Measurements from ENCODE around the gene CDH10.

- TF ChIP-seq, protein P1, sequence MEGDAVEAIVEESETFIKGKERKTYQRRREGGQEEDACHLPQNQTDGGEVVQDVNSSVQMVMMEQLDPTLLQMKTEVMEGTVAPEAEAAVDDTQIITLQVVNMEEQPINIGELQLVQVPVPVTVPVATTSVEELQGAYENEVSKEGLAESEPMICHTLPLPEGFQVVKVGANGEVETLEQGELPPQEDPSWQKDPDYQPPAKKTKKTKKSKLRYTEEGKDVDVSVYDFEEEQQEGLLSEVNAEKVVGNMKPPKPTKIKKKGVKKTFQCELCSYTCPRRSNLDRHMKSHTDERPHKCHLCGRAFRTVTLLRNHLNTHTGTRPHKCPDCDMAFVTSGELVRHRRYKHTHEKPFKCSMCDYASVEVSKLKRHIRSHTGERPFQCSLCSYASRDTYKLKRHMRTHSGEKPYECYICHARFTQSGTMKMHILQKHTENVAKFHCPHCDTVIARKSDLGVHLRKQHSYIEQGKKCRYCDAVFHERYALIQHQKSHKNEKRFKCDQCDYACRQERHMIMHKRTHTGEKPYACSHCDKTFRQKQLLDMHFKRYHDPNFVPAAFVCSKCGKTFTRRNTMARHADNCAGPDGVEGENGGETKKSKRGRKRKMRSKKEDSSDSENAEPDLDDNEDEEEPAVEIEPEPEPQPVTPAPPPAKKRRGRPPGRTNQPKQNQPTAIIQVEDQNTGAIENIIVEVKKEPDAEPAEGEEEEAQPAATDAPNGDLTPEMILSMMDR (IDR thresholded peaks at IDR 0.05) = no peak
- no peak for TF ChIP-seq EP300 (IDR thresholded peaks at IDR 0.05)
Observed at GRCh38 chr5:24505258-24505657, 139.5 kb downstream of the CDH10 start.

All from stomach (tissue), 4 donors.